Liver (tissue), 9 donors: ENCODE measurements around the gene ORAI3. TPM values are rescaled to one million over a fixed set of nuclear protein-coding genes. Genes with fewer than 3 reads are reported as not detected.
A peak's percentile ranks its signal among the peaks of the same experiment; 100 is the strongest.

Experiments
- DNase-seq: peaks from one replicate; pipeline ENCODE4 v3.0.0-alpha.2; 2017; ENCODE audit warnings: low spot score
- H3K27ac ChIP-seq, 2 donors: one replicate each; pipeline ENCODE4 v1.7.0; 2013; ENCODE audit warnings: inconsistent platforms in 2 of 2, low read length in 2 of 2, control low read depth in 1 of 2, low read depth in 1 of 2, mild to moderate bottlenecking in 1 of 2
- H3K27me3 ChIP-seq, 4 donors: one replicate each; pipeline versions ENCODE4 v1.6.1 to v1.7.0; 2013; ENCODE audit warnings: low read length in 3 of 4, inconsistent platforms in 1 of 4, mild to moderate bottlenecking in 1 of 4, moderate library complexity in 1 of 4; ENCODE audit not compliant: control insufficient read depth in 4 of 4, insufficient read depth in 4 of 4
- H3K36me3 ChIP-seq, 4 donors: one replicate each; pipeline versions ENCODE4 v1.6.1 to v1.7.0; 2013; ENCODE audit warnings: low read length in 3 of 4, mild to moderate bottlenecking in 3 of 4, low read depth in 1 of 4, moderate library complexity in 1 of 4; ENCODE audit not compliant: control insufficient read depth in 4 of 4, insufficient read depth in 3 of 4
- H3K4me1 ChIP-seq, 4 donors: one replicate each; pipeline versions ENCODE4 v1.6.1 to v1.7.0; 2013; ENCODE audit warnings: low read length in 3 of 4, mild to moderate bottlenecking in 3 of 4, moderate library complexity in 1 of 4; ENCODE audit not compliant: control insufficient read depth in 4 of 4, insufficient read depth in 4 of 4
- H3K4me3 ChIP-seq, 3 donors: one replicate each; pipeline versions ENCODE4 v1.6.1 to v1.7.0; 2013; ENCODE audit warnings: low read length in 3 of 3, control low read depth in 1 of 3, low read depth in 1 of 3, mild to moderate bottlenecking in 1 of 3
- H3K9ac ChIP-seq, 2 donors: one replicate each; pipeline ENCODE4 v1.7.0; 2013; ENCODE audit warnings: low read length in 2 of 2, mild to moderate bottlenecking in 2 of 2, moderate library complexity in 2 of 2, control low read depth in 1 of 2, low read depth in 1 of 2
- H3K9me3 ChIP-seq, 4 donors: one replicate each; pipeline versions ENCODE4 v1.6.1 to v1.7.0; 2013; ENCODE audit warnings: low read length in 3 of 4; ENCODE audit not compliant: control insufficient read depth in 4 of 4
- ATF3 ChIP-seq: IDR thresholded peaks from 2 replicates; pipeline ENCODE4 v1.6.1; 2016; ENCODE audit warnings: antibody characterized with exemption
- CTCF ChIP-seq: fragments of 150-350 bp; IDR thresholded peaks from 2 replicates; pipeline ENCODE4 v1.5.1; 2017; ENCODE audit warnings: improper control_type of control experiment, low read depth, low read length; ENCODE audit not compliant: missing input control
- EGR1 ChIP-seq, 2 donors: IDR thresholded peaks; 2 replicates each; pipeline ENCODE4 v1.6.1; 2016 to 2018; ENCODE audit warnings: antibody characterized with exemption in 2 of 2, low read depth in 2 of 2
- FOXA1 ChIP-seq: IDR thresholded peaks from 2 replicates; pipeline ENCODE4 v1.6.1; 2016; ENCODE audit warnings: antibody characterized with exemption
- FOXA2 ChIP-seq: IDR thresholded peaks from 2 replicates; pipeline ENCODE4 v1.6.1; 2016; ENCODE audit warnings: antibody characterized with exemption
- GABPA ChIP-seq, 2 donors: IDR thresholded peaks in 1 of 2; conservative IDR thresholded peaks in 1 of 2; 2 replicates each; pipeline ENCODE4 v1.6.1; 2016; ENCODE audit warnings: antibody characterized with exemption in 2 of 2, mild to moderate bottlenecking in 1 of 2, moderate library complexity in 1 of 2
- HNF4A ChIP-seq, 2 donors: conservative IDR thresholded peaks; 2 replicates each; pipeline ENCODE4 v1.6.1; 2016; ENCODE audit warnings: antibody characterized with exemption in 2 of 2, mild to moderate bottlenecking in 2 of 2
- HNF4G ChIP-seq: IDR thresholded peaks from 2 replicates; pipeline ENCODE4 v1.6.1; 2016; ENCODE audit warnings: antibody characterized with exemption
- JUND ChIP-seq, 2 donors: IDR thresholded peaks; 2 replicates each; pipeline ENCODE4 v1.6.1; 2016; ENCODE audit warnings: antibody characterized with exemption in 2 of 2
- MAX ChIP-seq: IDR thresholded peaks from 2 replicates; pipeline ENCODE4 v1.6.1; 2016; ENCODE audit warnings: antibody characterized with exemption
- NR2F2 ChIP-seq: IDR thresholded peaks from 2 replicates; pipeline ENCODE4 v1.6.1; 2016; ENCODE audit warnings: antibody characterized with exemption
- RAD21 ChIP-seq, 2 donors: IDR thresholded peaks; 2 replicates each; pipeline ENCODE4 v1.6.1; 2016; ENCODE audit warnings: antibody characterized with exemption in 2 of 2, mild to moderate bottlenecking in 2 of 2
- REST ChIP-seq: IDR thresholded peaks from 2 replicates; pipeline ENCODE4 v1.6.1; 2016; ENCODE audit warnings: antibody characterized with exemption, mild to moderate bottlenecking
- RXRA ChIP-seq, 2 donors: IDR thresholded peaks; 2 replicates each; pipeline ENCODE4 v1.6.1; 2017 to 2018; ENCODE audit warnings: antibody characterized with exemption in 2 of 2, mild to moderate bottlenecking in 1 of 2
- SP1 ChIP-seq: IDR thresholded peaks from 2 replicates; pipeline ENCODE4 v1.6.1; 2018; ENCODE audit warnings: antibody characterized with exemption, mild to moderate bottlenecking
- TAF1 ChIP-seq: conservative IDR thresholded peaks from 2 replicates; pipeline ENCODE4 v1.6.1; 2016; ENCODE audit warnings: antibody characterized with exemption, mild to moderate bottlenecking
- YY1 ChIP-seq: IDR thresholded peaks from 2 replicates; pipeline ENCODE4 v1.6.1; 2016; ENCODE audit warnings: antibody characterized with exemption, mild to moderate bottlenecking
- ZBTB33 ChIP-seq: IDR thresholded peaks from 2 replicates; pipeline ENCODE4 v1.6.1; 2016; ENCODE audit warnings: antibody characterized with exemption
- WGBS: extraction: QIAGEN DNeasy Blood & Tissue Kit; methylation state at CpG from one replicate; pipeline ENCODE4 v1.1.7; 2013; 5-methylcytosine and 5-hydroxymethylcytosine counted together
- polyA plus RNA-seq, 2 donors: library from polyadenylated mRNA; stranded (reverse) in 1 of 2; unstranded in 1 of 2; fragments of 200-250 nt in 1 of 2; fragments of >200 nt in 1 of 2; fragmentation: Nextera tagmentation in 1 of 2; extraction: Ambion mirVana in 1 of 2; gene quantifications; one replicate each; pipeline versions ENCODE4 v1.2.1 to v1.2.3, GENCODE V29; 2013 to 2015
- total RNA-seq, 2 donors: library from RNA; depleted of rRNA; stranded (reverse); fragments of >200 nt; gene quantifications; one replicate each; pipeline ENCODE4 v1.2.3, GENCODE V29; 2014
- donor health status: healthy.
- donor health status: healthy.
- donor health status: healthy.
- donor health status: healthy.
- donor health status: healthy.

Gene ORAI3
- total and polyA plus RNA-seq, 4 donors: 26.6 to 39.1 (median 31.4) TPM

GRCh38 chr16:30996324-30996984, 47.6 kb downstream of the ORAI3 start:
- Histone ChIP-seq H3K27ac (peak overlapping the region; percentile 95 to 96), H3K27me3 (no peaks in the 10 kb centered on the region), H3K9me3 (no peaks in the 10 kb centered on the region), H3K9ac (peak overlapping the region; percentile 64 to 78), H3K4me3 (peak overlapping the region; percentile 66 to 81 (median 71)), H3K4me1 (peaks cover 3 to 29% (median 25%) of the 10 kb centered on the region in 4 donors), H3K36me3 (no peaks in the 10 kb centered on the region)
- peak; percentile 96 for TF ChIP-seq SP1
- TF ChIP-seq RXRA (IDR thresholded peaks at IDR 0.05): peak; percentile 73 to 83
- TF ChIP-seq FOXA1: no peak
- no peak for TF ChIP-seq MAX
- peak in 1 of 2 donors; percentile 48 for TF ChIP-seq RAD21 (IDR thresholded peaks at IDR 0.05)
- peak; percentile 97 for TF ChIP-seq HNF4G
- TF ChIP-seq NR2F2: peak; percentile 3
- TF ChIP-seq EGR1 (IDR thresholded peaks at IDR 0.05; ENCODE audit: low read depth in 2 of 2): peak; percentile 70 to 85
- TF ChIP-seq ZBTB33: no peak
- peak in 1 of 2 donors; percentile 50 for TF ChIP-seq GABPA (IDR thresholded peaks at IDR 0.05 in 1 of 2, conservative IDR thresholded peaks at IDR 0.05 in 1 of 2)
- TF ChIP-seq HNF4A (conservative IDR thresholded peaks at IDR 0.05): peak; percentile 98 to 99
- peak; percentile 66 for TF ChIP-seq ATF3
- no peak for TF ChIP-seq FOXA2
- TF ChIP-seq JUND (IDR thresholded peaks at IDR 0.05): peak; percentile 58 to 68
- no peak for TF ChIP-seq TAF1
- peak; percentile 90 for TF ChIP-seq YY1
- no peak for TF ChIP-seq CTCF
- TF ChIP-seq REST: peak; percentile 91
- WGBS: 10% methylated on average over 23 of the region's 23 CpGs
- peak; percentile 57 for DNase-seq
